Heart left ventricle (tissue), 13 donors: ENCODE measurements around the gene CAMSAP2.

Experiments used
- POLR2A ChIP-seq, 2 donors: fragments of 450-650 bp; IDR thresholded peaks; one replicate each; pipeline ENCODE4 v1.6.1; 2017; ENCODE audit warnings: antibody characterized with exemption in 2 of 2, mild to moderate bottlenecking in 2 of 2, moderate library complexity in 2 of 2
- TF ChIP-seq, protein P1 (sequence below), 12 donors: fragments of 200-600 bp; sonication (generic) in 4 of 12; IDR thresholded peaks; one replicate each; pipeline versions ENCODE4 v1.5.0 to v1.8.0; 2018 to 2022; ENCODE audit warnings: antibody characterized with exemption in 12 of 12, mild to moderate bottlenecking in 5 of 12
- donor health status: ischemic (EF 13 %, LVEDD 7.1; RV severe dilation, severe dysfunction).
- donor health status: DM: no; HTN: yes; CAD: no.
- donor health status: DM: no; HTN: no; CAD: no.
- donor health status: ischemic (EF 25% LVEDD 6.9; RV normal size, moderate dysfunction).
- donor health status: ischemic (EF 25% LVEDD 5.7; RV mildly dilated, moderate dysfunction).
- donor health status: ischemic (EF 35%, LVEDD 5.7; RV mildly dilated, moderate dysfunction).
- donor health status: nonischemic (EF 11% LVEDD 7.7; RV severe dilation, severe dysfunction).
- donor health status: DM: yes; HTN: yes; CAD: no.
- donor health status: PGD.
- donor health status: ischemic (EF 29% LVEDD 5.4; RV normal size, mild dysfunction).
- donor health status: nonischemic (EF 23%, LVEDD 6.1; RV moderate dilation, normal function).

GRCh38 chr1:200875416-200875815, 136.7 kb downstream of the CAMSAP2 start:
- TF ChIP-seq, protein P1, sequence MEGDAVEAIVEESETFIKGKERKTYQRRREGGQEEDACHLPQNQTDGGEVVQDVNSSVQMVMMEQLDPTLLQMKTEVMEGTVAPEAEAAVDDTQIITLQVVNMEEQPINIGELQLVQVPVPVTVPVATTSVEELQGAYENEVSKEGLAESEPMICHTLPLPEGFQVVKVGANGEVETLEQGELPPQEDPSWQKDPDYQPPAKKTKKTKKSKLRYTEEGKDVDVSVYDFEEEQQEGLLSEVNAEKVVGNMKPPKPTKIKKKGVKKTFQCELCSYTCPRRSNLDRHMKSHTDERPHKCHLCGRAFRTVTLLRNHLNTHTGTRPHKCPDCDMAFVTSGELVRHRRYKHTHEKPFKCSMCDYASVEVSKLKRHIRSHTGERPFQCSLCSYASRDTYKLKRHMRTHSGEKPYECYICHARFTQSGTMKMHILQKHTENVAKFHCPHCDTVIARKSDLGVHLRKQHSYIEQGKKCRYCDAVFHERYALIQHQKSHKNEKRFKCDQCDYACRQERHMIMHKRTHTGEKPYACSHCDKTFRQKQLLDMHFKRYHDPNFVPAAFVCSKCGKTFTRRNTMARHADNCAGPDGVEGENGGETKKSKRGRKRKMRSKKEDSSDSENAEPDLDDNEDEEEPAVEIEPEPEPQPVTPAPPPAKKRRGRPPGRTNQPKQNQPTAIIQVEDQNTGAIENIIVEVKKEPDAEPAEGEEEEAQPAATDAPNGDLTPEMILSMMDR (IDR thresholded peaks at IDR 0.05): no peak
- no peak for TF ChIP-seq POLR2A (IDR thresholded peaks at IDR 0.05)
